Calu3 (cell line): ENCODE data around the gene GATC. TPM values are rescaled to one million over a fixed set of nuclear protein-coding genes. Genes with fewer than 3 reads are reported as not detected.

Source experiments
- BruUV-seq: library from RNA; stranded (reverse); fragments of 400-500 nt; replicated peaks from 2 replicates; lab custom pipeline; 2021; lab: Mats Ljungman, UMichigan
- CTCF ChIA-PET: fragments of 300-600 bp; sonication (Branson Sonifier 250); formaldehyde crosslinking; loops from one replicate; lab custom pipeline; 2022; ENCODE audit warnings: antibody characterized with exemption; lab: Charles Lee
- DNase-seq: peaks from one replicate; pipeline ENCODE4 v3.0.0; 2022
- H3K27ac Mint-ChIP-seq: one replicate; pipeline ENCODE4 v1.8.0; 2022; ENCODE audit warnings: mixed read lengths; ENCODE audit not compliant: unreplicated experiment
- H3K27me3 Mint-ChIP-seq: one replicate; pipeline ENCODE4 v1.8.0; 2022; ENCODE audit warnings: mixed read lengths; ENCODE audit not compliant: unreplicated experiment
- H3K36me3 Mint-ChIP-seq: one replicate; pipeline ENCODE4 v1.8.0; 2022; ENCODE audit warnings: mild to moderate bottlenecking, moderate library complexity, mixed read lengths; ENCODE audit not compliant: insufficient read depth, unreplicated experiment
- H3K4me1 Mint-ChIP-seq: one replicate; pipeline ENCODE4 v1.8.0; 2022; ENCODE audit warnings: mild to moderate bottlenecking, low read depth, mixed read lengths; ENCODE audit not compliant: unreplicated experiment
- H3K4me3 Mint-ChIP-seq: one replicate; pipeline ENCODE4 v1.8.0; 2022; ENCODE audit warnings: mild to moderate bottlenecking, low read depth, moderate library complexity, mixed read lengths; ENCODE audit not compliant: unreplicated experiment
- H3K9me3 Mint-ChIP-seq: one replicate; pipeline ENCODE4 v1.8.0; 2022; ENCODE audit warnings: low read depth, mixed read lengths; ENCODE audit not compliant: unreplicated experiment
- intact Hi-C: fragments of 100-400 bp; cut with micrococcal nuclease; formaldehyde crosslinking; loops from one replicate; pipeline ENCODE4 v1.10.0; 2022; ENCODE audit not compliant: unreplicated experiment
- total RNA-seq: library from RNA; stranded (reverse); gene quantifications from 2 replicates; pipeline ENCODE4 v1.2.3, GENCODE V29; 2022
- TF ChIP-seq, protein P1 (sequence below): fragments of 200-600 bp; IDR thresholded peaks from one replicate; pipeline ENCODE4 v1.8.0; 2022; ENCODE audit warnings: antibody characterized with exemption; ENCODE audit not compliant: unreplicated experiment

GATC gene
- total RNA-seq, 1 experiment from 2014 or later, result 29.7 TPM

- H3K4me1 Mint-ChIP-seq, result peaks cover 25% of the 10 kb centered on the region
- DNase-seq, result no peak
- intact Hi-C loops, result loop anchor here (5.0 kb wide), 1 partner anchor 38 kb away; no protein-coding TSS in a partner anchor
Observed at GRCh38 chr12:120498870-120499515, 52.7 kb downstream of the GATC start.

DNA sequence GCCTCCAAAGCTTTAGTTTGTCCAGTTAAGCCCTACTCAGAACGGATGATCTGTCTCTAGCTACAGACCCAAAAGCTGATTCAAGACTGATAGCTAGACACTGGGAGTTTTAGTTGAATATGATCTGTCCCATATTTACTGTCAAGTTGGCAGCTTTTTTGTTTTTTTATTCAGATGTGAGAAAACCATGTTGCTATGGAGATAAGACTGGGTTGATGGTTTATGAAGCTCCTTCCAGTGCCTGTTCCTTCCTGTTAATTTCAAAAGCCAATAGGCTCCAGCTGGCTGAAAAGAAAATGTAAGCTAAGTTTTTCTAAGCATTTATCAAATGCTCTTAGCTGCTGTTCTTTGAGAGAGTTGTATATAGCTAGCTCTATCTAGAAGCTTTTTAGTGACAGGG lies 54.3 kb downstream of the GATC start:
- no peak for DNase-seq
- no peak overlapping the region for H3K27ac Mint-ChIP-seq
- CTCF ChIA-PET, result interaction anchor here (0.7 kb wide), 1 partner anchor 63 kb away, joined by 3 read pairs; the partner anchor contains the start of gene COX6A1
- H3K4me3 Mint-ChIP-seq, result no peak overlapping the region
- BruUV-seq, result no TSS peak
- TF ChIP-seq, protein P1, sequence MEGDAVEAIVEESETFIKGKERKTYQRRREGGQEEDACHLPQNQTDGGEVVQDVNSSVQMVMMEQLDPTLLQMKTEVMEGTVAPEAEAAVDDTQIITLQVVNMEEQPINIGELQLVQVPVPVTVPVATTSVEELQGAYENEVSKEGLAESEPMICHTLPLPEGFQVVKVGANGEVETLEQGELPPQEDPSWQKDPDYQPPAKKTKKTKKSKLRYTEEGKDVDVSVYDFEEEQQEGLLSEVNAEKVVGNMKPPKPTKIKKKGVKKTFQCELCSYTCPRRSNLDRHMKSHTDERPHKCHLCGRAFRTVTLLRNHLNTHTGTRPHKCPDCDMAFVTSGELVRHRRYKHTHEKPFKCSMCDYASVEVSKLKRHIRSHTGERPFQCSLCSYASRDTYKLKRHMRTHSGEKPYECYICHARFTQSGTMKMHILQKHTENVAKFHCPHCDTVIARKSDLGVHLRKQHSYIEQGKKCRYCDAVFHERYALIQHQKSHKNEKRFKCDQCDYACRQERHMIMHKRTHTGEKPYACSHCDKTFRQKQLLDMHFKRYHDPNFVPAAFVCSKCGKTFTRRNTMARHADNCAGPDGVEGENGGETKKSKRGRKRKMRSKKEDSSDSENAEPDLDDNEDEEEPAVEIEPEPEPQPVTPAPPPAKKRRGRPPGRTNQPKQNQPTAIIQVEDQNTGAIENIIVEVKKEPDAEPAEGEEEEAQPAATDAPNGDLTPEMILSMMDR, result no peak
- intact Hi-C loops, result no loop called here
- no peaks in the 10 kb centered on the region for H3K27me3 Mint-ChIP-seq
- peaks cover 15% of the 10 kb centered on the region for H3K4me1 Mint-ChIP-seq
- peaks cover 71% of the 10 kb centered on the region for H3K36me3 Mint-ChIP-seq
- no peaks in the 10 kb centered on the region for H3K9me3 Mint-ChIP-seq

More at GRCh38 chr12:120498870-120499515, 52.7 kb downstream of the GATC start:
- no peaks in the 10 kb centered on the region for H3K9me3 Mint-ChIP-seq
- CTCF ChIA-PET, result interaction anchor here (1.2 kb wide), 1 partner anchor 30 kb away, joined by 4 read pairs; the partner anchor contains the start of gene COQ5
- no peaks in the 10 kb centered on the region for H3K27me3 Mint-ChIP-seq
- H3K4me3 Mint-ChIP-seq, result no peak overlapping the region
- no peak overlapping the region for H3K27ac Mint-ChIP-seq
- TF ChIP-seq, protein P1, result no peak
- no TSS peak for BruUV-seq
- peaks cover 79% of the 10 kb centered on the region for H3K36me3 Mint-ChIP-seq

- BruUV-seq, result no TSS peak
- intact Hi-C loops, result no loop called here
Observed at GRCh38 chr12:120504587-120504986, 58.3 kb downstream of the GATC start.

DNA sequence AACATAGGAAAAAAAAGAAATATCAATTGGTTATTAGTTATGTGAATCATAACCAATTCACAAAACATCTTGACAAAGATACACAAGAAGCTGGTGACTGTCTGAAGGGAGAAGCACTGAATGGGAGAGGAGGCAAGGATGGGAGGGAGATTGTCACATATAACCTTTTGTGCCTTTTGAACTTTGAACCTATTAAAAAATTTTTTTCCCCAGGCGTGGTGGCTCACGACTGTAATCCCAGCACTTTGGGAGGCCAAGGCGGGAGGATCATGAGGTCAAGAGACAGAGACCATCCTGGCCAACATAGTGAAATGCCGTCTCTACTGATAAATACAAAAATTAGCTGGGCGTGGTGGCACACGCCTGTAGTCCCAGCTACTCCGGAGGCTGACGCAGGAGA lies 62.3 kb downstream of the GATC start:
- no peaks in the 10 kb centered on the region for H3K27me3 Mint-ChIP-seq
- H3K27ac Mint-ChIP-seq, result no peak overlapping the region
- CTCF ChIA-PET, result no interaction called here
- intact Hi-C loops, result no loop called here
- H3K4me1 Mint-ChIP-seq, result no peaks in the 10 kb centered on the region
- BruUV-seq, result no TSS peak
- no peak overlapping the region for H3K4me3 Mint-ChIP-seq
- TF ChIP-seq, protein P1, result no peak
- no peaks in the 10 kb centered on the region for H3K9me3 Mint-ChIP-seq
- no peak for DNase-seq
- H3K36me3 Mint-ChIP-seq, result peaks cover 11% of the 10 kb centered on the region

More at GRCh38 chr12:120504587-120504986, 58.3 kb downstream of the GATC start:
- Mint-ChIP-seq H3K4me3 (no peak overlapping the region), H3K27me3 (no peaks in the 10 kb centered on the region), H3K36me3 (peaks cover 39% of the 10 kb centered on the region), H3K27ac (no peak overlapping the region), H3K4me1 (no peaks in the 10 kb centered on the region), H3K9me3 (no peaks in the 10 kb centered on the region)
- no peak for DNase-seq
- CTCF ChIA-PET, result no interaction called here
- TF ChIP-seq, protein P1, result no peak

Other genes starting within 250 kb of the GATC start
- gene RPLP0, start 245.3 kb upstream of the GATC start, total RNA-seq, result 1,595 and 1,852 TPM in 2 replicates
- 156 and 172 TPM in 2 replicates for gene PXN, start 180.7 kb upstream of the GATC start, total RNA-seq
- gene RNU4-2, start 154.5 kb upstream of the GATC start, total RNA-seq, result 5,016 and 6,756 TPM in 2 replicates
- gene RNU4-1, start 153.2 kb upstream of the GATC start, total RNA-seq, result 2,759 and 3,670 TPM in 2 replicates
- 1.1 and 1.6 TPM in 2 replicates for gene SIRT4, start 144.1 kb upstream of the GATC start, total RNA-seq
- not detected in 2 replicates for gene PLA2G1B, start 118.7 kb upstream of the GATC start, total RNA-seq
- gene MSI1, start 77.3 kb upstream of the GATC start, total RNA-seq, result 0.56 and 1.4 TPM in 2 replicates
- gene COX6A1, start 8.3 kb upstream of the GATC start, total RNA-seq, result 482 and 487 TPM in 2 replicates
- gene TRIAP1, start 60 bp upstream of the GATC start, total RNA-seq, result 29.4 and 34.4 TPM in 2 replicates
- gene SRSF9, start 23.3 kb downstream of the GATC start, total RNA-seq, result 284 and 292 TPM in 2 replicates
- 419 and 423 TPM in 2 replicates for gene DYNLL1, start 49.7 kb downstream of the GATC start, total RNA-seq
- gene COQ5, start 82.7 kb downstream of the GATC start, total RNA-seq, result 33.8 and 36.8 TPM in 2 replicates
- 172 and 206 TPM in 2 replicates for gene RNF10, start 87.9 kb downstream of the GATC start, total RNA-seq
- 81.0 and 84.4 TPM in 2 replicates for gene POP5, start 135.0 kb downstream of the GATC start, total RNA-seq
- 0.14 and 0.98 TPM in 2 replicates for gene CABP1, start 194.2 kb downstream of the GATC start, total RNA-seq
- 268 and 290 TPM in 2 replicates for gene MLEC, start 240.7 kb downstream of the GATC start, total RNA-seq